ENCODE measurements around the gene MBP. TPM values are rescaled to one million over a fixed set of nuclear protein-coding genes. Genes with fewer than 3 reads are reported as not detected.

MBP gene
- total RNA-seq, 1 donor from 2014 or later = 92.7 TPM

DNA sequence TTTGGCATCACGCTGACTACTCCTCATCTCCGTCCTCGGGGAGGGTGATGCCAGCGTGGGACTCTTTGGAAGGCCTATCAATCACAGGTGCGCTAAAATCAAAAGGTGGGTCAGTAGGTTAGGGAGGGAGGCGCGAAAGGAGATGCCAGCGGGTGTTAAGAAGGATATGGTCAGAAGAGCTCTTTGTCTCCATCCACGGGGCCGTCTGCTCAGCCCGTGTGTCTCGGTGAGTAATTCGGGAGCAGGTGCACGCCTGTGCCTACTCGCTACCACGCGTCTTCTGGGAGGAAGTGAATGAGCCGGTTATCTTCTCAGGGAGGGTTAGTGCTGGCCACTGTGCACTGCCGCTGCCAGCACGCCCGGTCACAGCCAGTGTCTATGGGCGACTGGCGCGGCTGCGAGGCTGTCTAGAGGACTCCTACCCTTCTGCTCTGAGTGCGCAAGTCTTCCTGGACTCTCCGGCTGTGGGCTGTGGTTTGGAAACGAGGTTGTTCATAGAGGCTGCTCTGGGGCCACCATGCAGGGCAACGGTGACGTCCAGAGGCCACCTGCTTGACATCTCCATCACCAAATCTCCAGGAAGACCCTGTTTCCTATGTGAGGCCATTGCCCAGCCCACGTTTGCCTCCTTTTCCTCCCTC lies 153.4 kb downstream of the MBP start:
- Mint-ChIP-seq H3K36me3 (ENCODE audit: low read depth) (no peaks in the 10 kb centered on the region), H3K27ac (peak overlapping the region; percentile 91), H3K4me1 (peaks cover 72% of the 10 kb centered on the region), H3K9me3 (no peaks in the 10 kb centered on the region), H3K4me3 (peak overlapping the region; percentile 24), H3K27me3 (no peaks in the 10 kb centered on the region)
- ChIA-PET CTCF (interaction anchor here (8.0 kb wide), 1 partner anchor 57 kb away, joined by 182 read pairs; no protein-coding TSS in a partner anchor), POLR2A (interaction anchor here (2.4 to 7.7 kb wide), 2 partner anchors 11 to 15 kb away, joined by 14 to 104 read pairs; no protein-coding TSS in a partner anchor)
- no peak for ATAC-seq (ENCODE audit: low read depth)
- DNase-seq = no peak
- TF ChIP-seq, protein P1, sequence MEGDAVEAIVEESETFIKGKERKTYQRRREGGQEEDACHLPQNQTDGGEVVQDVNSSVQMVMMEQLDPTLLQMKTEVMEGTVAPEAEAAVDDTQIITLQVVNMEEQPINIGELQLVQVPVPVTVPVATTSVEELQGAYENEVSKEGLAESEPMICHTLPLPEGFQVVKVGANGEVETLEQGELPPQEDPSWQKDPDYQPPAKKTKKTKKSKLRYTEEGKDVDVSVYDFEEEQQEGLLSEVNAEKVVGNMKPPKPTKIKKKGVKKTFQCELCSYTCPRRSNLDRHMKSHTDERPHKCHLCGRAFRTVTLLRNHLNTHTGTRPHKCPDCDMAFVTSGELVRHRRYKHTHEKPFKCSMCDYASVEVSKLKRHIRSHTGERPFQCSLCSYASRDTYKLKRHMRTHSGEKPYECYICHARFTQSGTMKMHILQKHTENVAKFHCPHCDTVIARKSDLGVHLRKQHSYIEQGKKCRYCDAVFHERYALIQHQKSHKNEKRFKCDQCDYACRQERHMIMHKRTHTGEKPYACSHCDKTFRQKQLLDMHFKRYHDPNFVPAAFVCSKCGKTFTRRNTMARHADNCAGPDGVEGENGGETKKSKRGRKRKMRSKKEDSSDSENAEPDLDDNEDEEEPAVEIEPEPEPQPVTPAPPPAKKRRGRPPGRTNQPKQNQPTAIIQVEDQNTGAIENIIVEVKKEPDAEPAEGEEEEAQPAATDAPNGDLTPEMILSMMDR (IDR thresholded peaks at IDR 0.05) = no peak
- intact Hi-C loops (cut with micrococcal nuclease) = no loop called here

DNA sequence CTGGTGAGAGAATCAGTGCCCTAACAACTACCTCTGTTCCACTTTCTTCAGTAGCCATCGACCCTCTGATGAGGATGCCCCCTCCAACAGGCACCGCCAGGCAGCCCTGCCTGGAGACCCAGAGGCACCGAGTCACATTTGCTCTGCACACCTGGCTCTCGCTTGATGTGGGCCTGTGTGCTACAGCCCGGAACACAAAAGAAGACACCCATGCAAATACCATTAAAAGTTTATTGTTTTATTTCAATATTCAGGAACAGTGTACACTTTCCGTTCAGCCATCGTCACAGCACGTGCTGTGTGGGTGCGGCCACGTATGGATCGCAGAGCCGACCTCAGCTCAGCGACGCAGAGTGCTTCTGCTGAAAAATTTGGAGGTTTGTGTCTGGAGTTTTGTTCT lies 154.0 kb downstream of the MBP start:
- intact Hi-C loops (cut with micrococcal nuclease) = no loop called here
- TF ChIP-seq, protein P1 (IDR thresholded peaks at IDR 0.05) = no peak
- Mint-ChIP-seq H3K4me1 (peaks cover 71% of the 10 kb centered on the region), H3K27ac (peak overlapping the region; percentile 91), H3K36me3 (ENCODE audit: low read depth) (peaks cover 2% of the 10 kb centered on the region), H3K27me3 (no peaks in the 10 kb centered on the region), H3K9me3 (no peaks in the 10 kb centered on the region), H3K4me3 (peak overlapping the region; percentile 26)
- CTCF ChIA-PET = interaction anchor here (1.1 to 1.3 kb wide), 2 partner anchors 13 to 56 kb away, joined by 3 to 5 read pairs; no protein-coding TSS in a partner anchor
- DNase-seq = no peak
- POLR2A ChIA-PET = interaction anchor here (7.7 kb wide), 1 partner anchor 15 kb away, joined by 104 read pairs; no protein-coding TSS in a partner anchor
- ATAC-seq (ENCODE audit: low read depth) = no peak

DNA sequence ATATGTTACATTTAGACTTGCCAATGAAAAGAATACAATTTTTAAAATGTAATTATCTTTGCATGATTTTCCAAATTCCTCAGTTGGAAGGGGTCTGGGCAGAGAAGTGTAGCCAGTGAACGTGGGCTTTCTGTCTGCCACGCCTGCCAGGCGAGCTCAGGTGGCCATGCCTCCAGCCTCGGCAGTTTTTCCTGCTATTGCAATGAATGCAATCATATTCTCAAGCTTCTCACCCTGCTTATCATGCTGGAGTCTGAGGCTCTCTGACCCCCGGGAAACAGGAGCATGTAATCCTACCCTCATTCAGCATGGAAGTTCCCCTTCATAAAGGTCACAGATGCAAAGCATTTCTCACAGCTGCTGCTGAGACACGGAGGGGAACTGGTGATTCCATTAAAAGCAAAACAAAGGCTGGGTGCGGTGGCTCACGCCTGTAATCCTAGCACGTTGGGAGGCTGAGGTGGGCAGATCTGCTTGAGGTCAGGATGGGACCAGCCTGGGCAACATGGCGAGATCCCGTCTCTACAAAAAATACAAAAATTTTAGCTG lies 154.8 kb downstream of the MBP start:
- ChIA-PET CTCF (interaction anchor here (0.5 to 1.3 kb wide), 4 partner anchors 12 to 55 kb away, joined by 3 to 5 read pairs (median 3); no protein-coding TSS in a partner anchor), POLR2A (interaction anchor here (7.7 kb wide), 1 partner anchor 14 kb away, joined by 104 read pairs; no protein-coding TSS in a partner anchor)
- Mint-ChIP-seq H3K9me3 (no peaks in the 10 kb centered on the region), H3K27me3 (no peaks in the 10 kb centered on the region), H3K27ac (peak overlapping the region; percentile 91), H3K4me1 (peaks cover 63% of the 10 kb centered on the region), H3K36me3 (ENCODE audit: low read depth) (peaks cover 2% of the 10 kb centered on the region), H3K4me3 (no peak overlapping the region)
- intact Hi-C loops (cut with micrococcal nuclease) = no loop called here
- DNase-seq = no peak
- TF ChIP-seq, protein P1 (IDR thresholded peaks at IDR 0.05) = no peak
- no peak for ATAC-seq (ENCODE audit: low read depth)

DNA sequence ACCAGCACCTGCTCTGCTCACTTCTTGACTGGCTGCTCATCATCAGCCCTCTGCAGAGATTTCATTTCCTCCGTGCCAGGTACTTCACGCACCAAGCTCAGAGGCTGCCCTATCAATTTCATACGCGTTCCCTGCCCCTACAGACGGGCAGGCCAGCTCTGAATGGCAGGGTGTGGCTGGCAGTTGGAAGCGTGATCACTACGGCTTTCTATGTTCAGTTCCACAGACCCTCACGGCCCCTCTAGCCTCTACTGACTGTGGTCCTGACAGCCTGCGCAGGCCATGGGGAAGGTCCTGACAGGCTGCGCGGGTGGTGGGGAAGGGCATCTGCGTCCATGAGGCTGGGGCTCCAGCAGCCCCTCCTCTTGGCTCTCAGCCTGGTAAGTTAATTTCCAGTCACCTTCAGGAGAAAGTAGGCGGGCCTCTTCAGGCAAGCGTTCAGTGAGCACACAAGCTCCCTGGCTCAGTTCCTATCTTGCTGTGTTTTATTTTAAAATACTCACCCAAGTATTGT lies 155.4 kb downstream of the MBP start:
- ChIA-PET POLR2A (interaction anchor here (1.2 to 7.7 kb wide), 2 partner anchors 9 to 13 kb away, joined by 3 to 104 read pairs; no protein-coding TSS in a partner anchor), CTCF (interaction anchor here (1.2 to 1.3 kb wide), 2 partner anchors 12 to 55 kb away, joined by 3 to 5 read pairs; no protein-coding TSS in a partner anchor)
- ATAC-seq (ENCODE audit: low read depth) (no peak), DNase-seq (no peak)
- Mint-ChIP-seq H3K4me1 (peaks cover 58% of the 10 kb centered on the region), H3K36me3 (ENCODE audit: low read depth) (peaks cover 4% of the 10 kb centered on the region), H3K27ac (peak overlapping the region; percentile 43), H3K4me3 (no peak overlapping the region), H3K9me3 (no peaks in the 10 kb centered on the region), H3K27me3 (no peaks in the 10 kb centered on the region)
- TF ChIP-seq, protein P1 (IDR thresholded peaks at IDR 0.05) = no peak
- intact Hi-C loops (cut with micrococcal nuclease) = no loop called here

DNA sequence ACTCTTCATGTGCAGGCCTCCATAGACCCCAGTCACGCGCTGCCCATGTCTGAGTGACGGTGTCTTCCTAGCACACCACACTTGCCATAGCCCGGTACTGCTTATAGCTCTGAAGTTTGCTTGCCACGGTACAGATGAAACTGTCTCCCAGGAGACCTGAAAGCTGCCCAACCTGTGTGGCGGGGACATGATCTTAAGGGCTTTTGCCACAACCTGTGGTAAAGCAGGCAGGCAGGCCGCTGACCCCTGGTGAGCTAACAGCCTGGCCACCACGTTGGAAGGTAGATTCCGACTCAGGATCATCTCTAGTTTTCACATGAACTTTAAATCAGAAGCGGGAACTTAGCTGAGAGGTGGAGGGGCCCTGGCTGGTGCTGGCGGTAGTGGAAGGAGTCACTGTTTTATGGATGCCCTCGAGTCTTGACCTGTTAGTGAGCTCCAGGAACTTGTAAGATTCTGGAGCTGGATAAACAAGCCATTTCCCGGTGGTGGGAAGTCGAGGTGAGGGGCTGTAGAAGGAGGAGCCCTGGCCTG lies 156.9 kb downstream of the MBP start:
- no peak overlapping the region for H3K4me3 Mint-ChIP-seq
- no peak for ATAC-seq (ENCODE audit: low read depth)
- DNase-seq = no peak
- intact Hi-C loops (cut with micrococcal nuclease) = no loop called here
- ChIA-PET CTCF (no interaction called here), POLR2A (no interaction called here)
- no peaks in the 10 kb centered on the region for H3K9me3 Mint-ChIP-seq
- H3K27ac Mint-ChIP-seq = no peak overlapping the region
- H3K36me3 Mint-ChIP-seq (ENCODE audit: low read depth) = peaks cover 4% of the 10 kb centered on the region
- TF ChIP-seq, protein P1 (IDR thresholded peaks at IDR 0.05) = no peak
- H3K27me3 Mint-ChIP-seq = no peaks in the 10 kb centered on the region
- H3K4me1 Mint-ChIP-seq = peaks cover 52% of the 10 kb centered on the region
